H9 (cell line): ENCODE measurements around the gene DOCK9. TPM values are rescaled to one million over a fixed set of nuclear protein-coding genes. Genes with fewer than 3 reads are reported as not detected.

Source experiments
- DNase-seq: peaks from one replicate; pipeline ENCODE4 v3.0.0-alpha.2; 2017
- H2AFZ ChIP-seq: one replicate; pipeline ENCODE4 v1.6.1; 2013; ENCODE audit warnings: mild to moderate bottlenecking, low read length, control low read depth, moderate library complexity
- H2AK5ac ChIP-seq: 2 replicates; pipeline ENCODE4 v1.6.1; 2013; ENCODE audit warnings: low read length, control low read depth, mixed read lengths; ENCODE audit not compliant: insufficient read length
- H2BK120ac ChIP-seq: one replicate; pipeline ENCODE4 v1.6.1; 2013; ENCODE audit warnings: low read depth, mild to moderate bottlenecking, low read length, control low read depth, inconsistent platforms; ENCODE audit not compliant: poor library complexity, severe bottlenecking
- H2BK12ac ChIP-seq: 2 replicates; pipeline ENCODE4 v1.6.1; 2013; ENCODE audit warnings: low read length, control low read depth, mixed read lengths, low read depth; ENCODE audit not compliant: insufficient read length
- H2BK15ac ChIP-seq: 2 replicates; pipeline ENCODE4 v1.6.1; 2013; ENCODE audit warnings: low read depth, low read length, control low read depth
- H2BK20ac ChIP-seq: one replicate; pipeline ENCODE4 v1.6.1; 2013; ENCODE audit warnings: low read depth, mild to moderate bottlenecking, low read length, control low read depth, inconsistent platforms; ENCODE audit not compliant: poor library complexity, severe bottlenecking
- H2BK5ac ChIP-seq: 2 replicates; pipeline ENCODE4 v1.6.1; 2013; ENCODE audit warnings: low read length, control low read depth, mixed read lengths; ENCODE audit not compliant: insufficient read length
- H3K14ac ChIP-seq: 2 replicates; pipeline ENCODE4 v1.6.1; 2013; ENCODE audit warnings: low read length, control low read depth; ENCODE audit not compliant: insufficient read depth
- H3K18ac ChIP-seq: 2 replicates; pipeline ENCODE4 v1.6.1; 2013; ENCODE audit warnings: low read depth, mild to moderate bottlenecking, mixed read lengths, low read length, control low read depth; ENCODE audit not compliant: insufficient read length
- H3K23ac ChIP-seq: 2 replicates; pipeline ENCODE4 v1.6.1; 2013; ENCODE audit warnings: low read length, control low read depth, mixed read lengths, low read depth; ENCODE audit not compliant: insufficient read length
- H3K23me2 ChIP-seq: 2 replicates; pipeline ENCODE4 v1.6.1; 2013; ENCODE audit warnings: low read depth, mild to moderate bottlenecking, mixed read lengths, low read length, control low read depth; ENCODE audit not compliant: insufficient read length, poor library complexity, severe bottlenecking
- H3K27ac ChIP-seq: 2 replicates; pipeline ENCODE4 v1.5.1; 2013; ENCODE audit warnings: low read length, control low read depth, mixed read lengths, low read depth; ENCODE audit not compliant: insufficient read length
- H3K27me3 ChIP-seq: 2 replicates; pipeline ENCODE4 v1.6.1; 2013; ENCODE audit warnings: low read length, control low read depth, inconsistent platforms; ENCODE audit not compliant: insufficient read depth
- H3K4ac ChIP-seq: 2 replicates; pipeline ENCODE4 v1.6.1; 2013; ENCODE audit warnings: low read depth, mild to moderate bottlenecking, control low read depth, inconsistent platforms, low read length, moderate library complexity
- H3K4me1 ChIP-seq: 2 replicates; pipeline ENCODE4 v1.6.1; 2013; ENCODE audit warnings: low read length, control low read depth, inconsistent platforms; ENCODE audit not compliant: insufficient read depth
- H3K4me2 ChIP-seq: 2 replicates; pipeline ENCODE4 v1.6.1; 2013; ENCODE audit warnings: low read length, control low read depth, mixed read lengths; ENCODE audit not compliant: insufficient read length, insufficient read depth
- H3K56ac ChIP-seq: 2 replicates; pipeline ENCODE4 v1.6.1; 2013; ENCODE audit warnings: low read depth, mild to moderate bottlenecking, mixed read lengths, low read length, control low read depth; ENCODE audit not compliant: insufficient read length
- H3K79me1 ChIP-seq: 2 replicates; pipeline ENCODE4 v1.6.1; 2013; ENCODE audit warnings: low read depth, mild to moderate bottlenecking, moderate library complexity, low read length, control low read depth, inconsistent platforms; ENCODE audit not compliant: insufficient read depth, poor library complexity, severe bottlenecking
- H3K79me2 ChIP-seq: 2 replicates; pipeline ENCODE4 v1.6.1; 2013; ENCODE audit warnings: low read length, control low read depth, inconsistent platforms; ENCODE audit not compliant: insufficient read depth
- H3K9ac ChIP-seq: 2 replicates; pipeline ENCODE4 v1.6.1; 2013; ENCODE audit warnings: low read length, control low read depth, mixed read lengths; ENCODE audit not compliant: insufficient read length; ENCODE audit errors: extremely low read depth
- H3K9me3 ChIP-seq: one replicate; pipeline ENCODE4 v1.6.1; 2013; ENCODE audit warnings: low read depth, low read length, inconsistent platforms; ENCODE audit not compliant: control insufficient read depth
- H3T11ph ChIP-seq: one replicate; pipeline ENCODE4 v1.6.1; 2013; ENCODE audit warnings: mild to moderate bottlenecking, low read length, control low read depth, inconsistent platforms
- H4K20me1 ChIP-seq: one replicate; pipeline ENCODE4 v1.6.1; 2013; ENCODE audit not compliant: control insufficient read depth, insufficient read length, insufficient read depth
- H4K5ac ChIP-seq: 2 replicates; pipeline ENCODE4 v1.6.1; 2013; ENCODE audit warnings: low read depth, mild to moderate bottlenecking, mixed read lengths, low read length, control low read depth; ENCODE audit not compliant: insufficient read length
- H4K8ac ChIP-seq: replicated peaks from 2 replicates; pipeline ENCODE4 v1.6.1; 2013; ENCODE audit warnings: low read length, control low read depth, mixed read lengths, low read depth; ENCODE audit not compliant: insufficient read length
- H4K91ac ChIP-seq: 2 replicates; pipeline ENCODE4 v1.6.1; 2013; ENCODE audit warnings: low read depth, mild to moderate bottlenecking, moderate library complexity, mixed read lengths, low read length, control low read depth; ENCODE audit not compliant: insufficient read length
- H3K27ac Mint-ChIP-seq, 3 experiments: 2 replicates in 2 of 3; 3 replicates in 1 of 3; pipeline ENCODE4 v1.8.0; 2020 to 2021; ENCODE audit warnings: mixed read lengths in 3 of 3, mild to moderate bottlenecking in 1 of 3, moderate library complexity in 1 of 3
- H3K27me3 Mint-ChIP-seq: 2 replicates; pipeline ENCODE4 v1.8.0; 2021; ENCODE audit warnings: low read depth, mild to moderate bottlenecking, moderate library complexity, mixed read lengths
- H3K36me3 Mint-ChIP-seq, 3 experiments: 2 replicates in 2 of 3; 3 replicates in 1 of 3; pipeline ENCODE4 v1.8.0; 2020 to 2021; ENCODE audit warnings: low read depth in 3 of 3, mixed read lengths in 3 of 3; ENCODE audit not compliant: insufficient read depth in 1 of 3
- H3K4me1 Mint-ChIP-seq, 2 experiments: 2 replicates each; pipeline ENCODE4 v1.8.0; 2020; ENCODE audit warnings: mixed read lengths in 2 of 2
- H3K4me3 Mint-ChIP-seq, 2 experiments: 2 replicates in 1 of 2; 3 replicates in 1 of 2; pipeline ENCODE4 v1.8.0; 2020 to 2021; ENCODE audit warnings: mild to moderate bottlenecking in 2 of 2, mixed read lengths in 2 of 2, moderate library complexity in 1 of 2
- H3K9me3 Mint-ChIP-seq, 2 experiments: 2 replicates in 1 of 2; 3 replicates in 1 of 2; pipeline ENCODE4 v1.8.0; 2020; ENCODE audit warnings: mild to moderate bottlenecking in 2 of 2, mixed read lengths in 2 of 2, moderate library complexity in 1 of 2
- CTCF ChIP-seq: fragments of 200-600 bp; sonication (generic); conservative IDR thresholded peaks from 3 replicates; pipeline ENCODE4 v1.8.0; 2021; ENCODE audit warnings: antibody characterized with exemption, mild to moderate bottlenecking
- WGBS: extraction: QIAGEN DNeasy Blood & Tissue Kit; methylation state at CpG from one replicate; pipeline ENCODE4 v1.1.7; 2013; ENCODE audit warnings: missing lambda C conversion rate, low lambda C conversion rate, mixed read lengths; ENCODE audit not compliant: insufficient read length; ENCODE audit errors: extremely low coverage; 5-methylcytosine and 5-hydroxymethylcytosine counted together
- total RNA-seq: library from RNA; stranded (reverse); gene quantifications from 2 replicates; pipeline ENCODE4 v1.2.1, GENCODE V29; 2021

DOCK9 gene
- total RNA-seq, 1 experiment from 2014 or later: 23.0 TPM

DNA sequence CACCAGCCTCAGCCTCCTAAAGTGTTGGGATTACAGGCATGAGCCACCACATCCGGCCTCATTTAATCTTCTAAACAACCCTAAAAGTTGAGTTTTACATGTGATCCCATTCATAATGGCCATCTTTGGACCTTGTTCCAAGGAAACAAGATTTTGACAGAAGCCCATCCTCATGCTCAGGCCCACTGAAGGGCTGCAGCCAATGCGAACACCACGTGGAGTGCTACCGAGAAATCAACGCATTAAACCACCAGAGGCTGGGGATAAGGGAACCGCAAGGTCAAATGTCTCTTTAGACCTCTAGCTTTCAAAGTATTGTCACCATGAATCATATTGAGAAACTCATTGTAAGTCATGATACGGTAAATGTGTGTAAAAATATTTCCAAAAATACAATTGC lies 49.4 kb upstream of the DOCK9 start:
- no peak overlapping the region for H3K4me3 Mint-ChIP-seq
- WGBS: no CpG with 5 or more reads among the region's 7 CpGs
- no peak overlapping the region for H3K4me2 ChIP-seq

More for the DNA sequence above, 49.4 kb upstream of the DOCK9 start:
- peaks cover 0 to 3% of the 10 kb centered on the region in 2 experiments; a peak in 1 of 4 replicates for H3K4me1 Mint-ChIP-seq
- no peaks in the 10 kb centered on the region; a peak in 3 of 7 replicates for H3K36me3 Mint-ChIP-seq
- H2BK12ac ChIP-seq: no peak overlapping the region
- peaks cover 3% of the 10 kb centered on the region in 2 experiments; a peak in 3 of 5 replicates for H3K9me3 Mint-ChIP-seq
- no peaks in the 10 kb centered on the region for H3K79me2 ChIP-seq
- no peak overlapping the region for H4K8ac ChIP-seq
- H2BK120ac ChIP-seq: no peak overlapping the region
- H3K9ac ChIP-seq: no peak overlapping the region
- no peaks in the 10 kb centered on the region for H3K9me3 ChIP-seq
- no peaks in the 10 kb centered on the region for H3K23me2 ChIP-seq
- no peak overlapping the region for H3K27ac ChIP-seq
- H2AK5ac ChIP-seq: no peak overlapping the region
- no peak overlapping the region for H4K5ac ChIP-seq
- H3K27me3 Mint-ChIP-seq: no peaks in the 10 kb centered on the region
- H4K91ac ChIP-seq: no peak overlapping the region
- H3K23ac ChIP-seq: no peak overlapping the region
- H3T11ph ChIP-seq: no peak overlapping the region
- TF ChIP-seq CTCF: no peak
- H3K18ac ChIP-seq: no peak overlapping the region
- H4K20me1 ChIP-seq: no peaks in the 10 kb centered on the region
- H2AFZ ChIP-seq: no peak overlapping the region
- no peaks in the 10 kb centered on the region for H3K79me1 ChIP-seq
- H3K27ac Mint-ChIP-seq: no peak overlapping the region; a peak in 1 of 7 replicates
- no peaks in the 10 kb centered on the region for H3K4me1 ChIP-seq
- no peak overlapping the region for H2BK5ac ChIP-seq
- H3K14ac ChIP-seq: no peak overlapping the region
- no peak overlapping the region for H3K4ac ChIP-seq
- no peaks in the 10 kb centered on the region for H3K27me3 ChIP-seq
- H2BK20ac ChIP-seq: no peak overlapping the region
- H3K56ac ChIP-seq: no peak overlapping the region
- no peak for DNase-seq
- no peak overlapping the region for H2BK15ac ChIP-seq
